OCI-LY7 (cell line): ENCODE measurements around the gene NDUFB2. TPM values are rescaled to one million over a fixed set of nuclear protein-coding genes. Genes with fewer than 3 reads are reported as not detected.
A peak's percentile ranks its signal among the peaks of the same experiment; 100 is the strongest.

Experiments used
- BruUV-seq: library from RNA; stranded (reverse); fragments of 400-500 nt; replicated peaks from 2 replicates; lab custom pipeline; 2021; lab: Mats Ljungman, UMichigan
- CTCF ChIA-PET: fragments of 300-600 bp; sonication (Branson Sonifier 250); formaldehyde crosslinking; loops from one replicate; lab custom pipeline; 2022; ENCODE audit warnings: antibody characterized with exemption; ENCODE audit not compliant: unreplicated experiment; lab: Charles Lee
- POLR2A ChIA-PET: fragments of 300-600 bp; sonication (Branson Sonifier 250); formaldehyde crosslinking; loops from one replicate; lab custom pipeline; 2022; ENCODE audit warnings: antibody characterized with exemption; lab: Charles Lee
- DNase-seq: peaks from one replicate; pipeline ENCODE4 v3.0.0-alpha.2; 2015; ENCODE audit warnings: low spot score
- H2AFZ ChIP-seq: fragments of 200-600 bp; sonication (generic), shearing (Covaris generic); 2 replicates; pipeline ENCODE4 v1.6.1; 2014; ENCODE audit warnings: mild to moderate bottlenecking, antibody characterized with exemption, low read length, moderate library complexity
- H3K27ac ChIP-seq: fragments of 200-600 bp; sonication (generic); 2 replicates; pipeline ENCODE4 v1.5.1; 2014; ENCODE audit warnings: mixed run types, low read depth, mild to moderate bottlenecking, moderate library complexity, low read length, inconsistent platforms; ENCODE audit not compliant: poor library complexity, severe bottlenecking
- H3K36me3 ChIP-seq: fragments of 200-600 bp; sonication (generic); 2 replicates; pipeline ENCODE4 v1.6.1; 2014; ENCODE audit warnings: mild to moderate bottlenecking, antibody characterized with exemption, low read length, moderate library complexity, mixed read lengths; ENCODE audit not compliant: insufficient read depth
- H3K4me1 ChIP-seq: fragments of 200-600 bp; sonication (generic); 2 replicates; pipeline ENCODE4 v1.5.1; 2014; ENCODE audit warnings: mild to moderate bottlenecking, low read length; ENCODE audit not compliant: insufficient read depth, poor library complexity, severe bottlenecking
- H3K4me2 ChIP-seq: fragments of 200-600 bp; sonication (generic); 2 replicates; pipeline ENCODE4 v1.6.1; 2014; ENCODE audit warnings: mild to moderate bottlenecking, low read length
- H3K4me3 ChIP-seq: fragments of 200-600 bp; sonication (generic); 2 replicates; pipeline ENCODE4 v1.5.1; 2014; ENCODE audit warnings: mild to moderate bottlenecking, low read depth, low read length; ENCODE audit not compliant: poor library complexity, severe bottlenecking
- H3K79me2 ChIP-seq: fragments of 200-600 bp; sonication (generic); 2 replicates; pipeline ENCODE4 v1.6.1; 2016; ENCODE audit warnings: low read depth, mild to moderate bottlenecking, low read length, moderate library complexity, mixed read lengths; ENCODE audit not compliant: insufficient read depth
- H3K9me2 ChIP-seq: fragments of 200-600 bp; sonication (generic); 2 replicates; pipeline ENCODE4 v1.6.1; 2016; ENCODE audit warnings: mild to moderate bottlenecking, low read length, mixed read lengths; ENCODE audit not compliant: insufficient read depth
- H3K9me3 ChIP-seq: fragments of 200-600 bp; sonication (generic); 2 replicates; pipeline ENCODE4 v1.6.1; 2014; ENCODE audit warnings: mild to moderate bottlenecking, mixed run types, low read length, mixed read lengths
- H4K20me1 ChIP-seq: fragments of 200-600 bp; sonication (generic); 2 replicates; pipeline ENCODE4 v1.6.1; 2014; ENCODE audit warnings: mild to moderate bottlenecking, antibody characterized with exemption, low read length, moderate library complexity, mixed read lengths; ENCODE audit not compliant: insufficient read depth
- CTCF ChIP-seq: fragments of 200-600 bp; sonication (generic); conservative IDR thresholded peaks from 2 replicates; pipeline ENCODE4 v1.5.1; 2014; ENCODE audit warnings: mild to moderate bottlenecking, antibody characterized with exemption, low read length, moderate library complexity, mixed read lengths
- EZH2phosphoT487 ChIP-seq: fragments of 200-600 bp; sonication (generic); IDR thresholded peaks from 2 replicates; pipeline ENCODE4 v1.6.1; 2018; ENCODE audit warnings: low read depth, borderline replicate concordance, mild to moderate bottlenecking, mixed run types, antibody characterized with exemption, low read length, moderate library complexity, mixed read lengths
- intact Hi-C: fragments of 100-400 bp; cut with micrococcal nuclease; formaldehyde crosslinking; loops from one replicate; pipeline ENCODE4 v1.10.0; 2022; ENCODE audit not compliant: unreplicated experiment
- total RNA-seq, 2 experiments: library from RNA; depleted of rRNA in 1 of 2; stranded (reverse); fragments of >200 nt in 1 of 2; shearing (Covaris generic) in 1 of 2; gene quantifications; 2 replicates each; pipeline ENCODE4 v1.2.3, GENCODE V29; 2014 to 2022

NDUFB2 gene
- total RNA-seq, 2 experiments from 2014 or later, result 114 to 139 TPM

- Histone ChIP-seq H3K27ac (no peak overlapping the region), H3K36me3 (no peaks in the 10 kb centered on the region), H3K4me1 (peaks cover 9% of the 10 kb centered on the region), H4K20me1 (no peaks in the 10 kb centered on the region), H3K4me3 (no peak overlapping the region), H3K4me2 (peak overlapping the region; percentile 62), H3K9me2 (no peaks in the 10 kb centered on the region), H2AFZ (peak overlapping the region; percentile 84; the same call in 1 of the 2 replicates), H3K9me3 (no peaks in the 10 kb centered on the region), H3K79me2 (no peaks in the 10 kb centered on the region)
- POLR2A ChIA-PET, result interaction anchor here (0.6 to 1.6 kb wide), 6 partner anchors 11 to 605 kb away, joined by 3 to 4 read pairs (median 4); no protein-coding TSS in a partner anchor
- no TSS peak for BruUV-seq
- TF ChIP-seq EZH2phosphoT487 (no peak), CTCF (no peak)
- DNase-seq, result no peak
- intact Hi-C loops, result no loop called here
- CTCF ChIA-PET, result no interaction called here
Measured at GRCh38 chr7:140655511-140656408, 40.7 kb upstream of the NDUFB2 start.

GRCh38 chr7:140656548-140657515 lies 39.7 kb upstream of the NDUFB2 start:
- Histone ChIP-seq H3K36me3 (no peaks in the 10 kb centered on the region), H3K9me2 (no peaks in the 10 kb centered on the region), H4K20me1 (no peaks in the 10 kb centered on the region), H3K4me1 (peaks cover 9% of the 10 kb centered on the region), H3K9me3 (no peaks in the 10 kb centered on the region), H2AFZ (peak overlapping the region; percentile 84), H3K79me2 (no peaks in the 10 kb centered on the region), H3K27ac (no peak overlapping the region), H3K4me3 (peak overlapping the region; percentile 44), H3K4me2 (peak overlapping the region; percentile 62)
- BruUV-seq, result no TSS peak
- no peak for TF ChIP-seq CTCF
- TF ChIP-seq EZH2phosphoT487, result no peak
- intact Hi-C loops, result no loop called here
- DNase-seq, result peak; percentile 54
- POLR2A ChIA-PET, result interaction anchor here (0.6 to 1.6 kb wide), 5 partner anchors 9 to 344 kb away, joined by 3 to 4 read pairs (median 3); no protein-coding TSS in a partner anchor
- CTCF ChIA-PET, result interaction anchor here (0.6 kb wide), 1 partner anchor 139 kb away, joined by 3 read pairs; no protein-coding TSS in a partner anchor
